HCT116 (cell line): ENCODE data around the gene EPDR1. TPM values are rescaled to one million over a fixed set of nuclear protein-coding genes. Genes with fewer than 3 reads are reported as not detected.

Source experiments
- ATAC-seq: fragments of 200-7000 bp; cut with Tn5 transposase; 2 replicates; pipeline ENCODE4 v1.9.1; 2020; ENCODE audit warnings: mild to moderate bottlenecking, moderate library complexity
- BruUV-seq: library from RNA; stranded (reverse); fragments of 400-500 nt; replicated peaks from 2 replicates; lab custom pipeline; 2021; lab: Mats Ljungman, UMichigan
- CTCF ChIA-PET: fragments of 300-600 bp; sonication (Branson Sonifier 250); formaldehyde crosslinking; loops from one replicate; lab custom pipeline; 2021; ENCODE audit warnings: antibody characterized with exemption; lab: Charles Lee
- POLR2A ChIA-PET: fragments of 300-600, 350-600 bp; sonication (Branson Sonifier 250); formaldehyde crosslinking; loops from one replicate; lab custom pipeline; 2021; ENCODE audit warnings: antibody characterized with exemption; lab: Charles Lee
- RAD21 ChIA-PET, 2 experiments: fragments of 300-600 bp; sonication (Branson Sonifier 250); formaldehyde crosslinking; loops; one replicate each; lab custom pipeline; 2023; ENCODE audit warnings: low total read pairs in 2 of 2; ENCODE audit not compliant: uncharacterized antibody in 2 of 2, unreplicated experiment in 2 of 2, low non-redundant PET in 1 of 2; lab: Charles Lee
- DNase-seq: peaks from one replicate; pipeline ENCODE4 v3.0.0-alpha.2; 2010; ENCODE audit warnings: low read depth, low spot score
- H2AFZ ChIP-seq: fragments of 200-600 bp; shearing (Covaris generic), sonication (generic); 2 replicates; pipeline ENCODE4 v1.6.1; 2017; ENCODE audit warnings: low read depth, mixed run types, mixed read lengths, antibody characterized with exemption, low read length; ENCODE audit not compliant: poor library complexity, severe bottlenecking
- H3K27ac ChIP-seq: 2 replicates; pipeline ENCODE4 v1.5.1; 2012; ENCODE audit warnings: low read depth, low read length
- H3K27me3 ChIP-seq: fragments of 200-600 bp; sonication (generic); 2 replicates; pipeline ENCODE4 v1.6.1; 2016; ENCODE audit warnings: mixed run types, low read length, mixed read lengths; ENCODE audit not compliant: insufficient read depth
- H3K36me3 ChIP-seq, 2 experiments: fragments of 200-500 bp in 1 of 2; fragments of 200-600 bp in 1 of 2; sonication (Bioruptor generic) in 1 of 2; sonication (generic) in 1 of 2; 2 replicates each; pipeline versions ENCODE4 v1.5.1 to v1.6.1; 2014 to 2016; ENCODE audit warnings: low read length in 2 of 2, inconsistent platforms in 1 of 2, mixed read lengths in 1 of 2, mixed run types in 1 of 2; ENCODE audit not compliant: insufficient read depth in 2 of 2, control insufficient read depth in 1 of 2
- H3K4me1 ChIP-seq, 2 experiments: fragments of 200-600 bp in 1 of 2; sonication (generic) in 1 of 2; 2 replicates each; pipeline versions ENCODE4 v1.5.1 to v1.6.1; 2012 to 2017; ENCODE audit warnings: low read length in 2 of 2, inconsistent platforms in 1 of 2, mild to moderate bottlenecking in 1 of 2, mixed read lengths in 1 of 2, mixed run types in 1 of 2, moderate library complexity in 1 of 2; ENCODE audit not compliant: insufficient read depth in 2 of 2, control insufficient read depth in 1 of 2
- H3K4me2 ChIP-seq: fragments of 200-600 bp; sonication (generic); 2 replicates; pipeline ENCODE4 v1.6.1; 2017; ENCODE audit warnings: mixed run types, low read length, mixed read lengths
- H3K4me3 ChIP-seq, 2 experiments: fragments of 200-600 bp in 1 of 2; sonication (generic) in 1 of 2; replicated peaks in 1 of 2; 2 replicates each; pipeline ENCODE4 v1.5.1; 2011 to 2016; ENCODE audit warnings: low read length in 2 of 2, control low read depth in 1 of 2, low read depth in 1 of 2, mild to moderate bottlenecking in 1 of 2, mixed read lengths in 1 of 2, mixed run types in 1 of 2
- H3K79me2 ChIP-seq: fragments of 200-600 bp; sonication (generic); 2 replicates; pipeline ENCODE4 v1.6.1; 2017; ENCODE audit warnings: mild to moderate bottlenecking, mixed run types, low read length, moderate library complexity, mixed read lengths; ENCODE audit not compliant: insufficient read depth
- H3K9ac ChIP-seq: fragments of 200-600 bp; sonication (generic); 2 replicates; pipeline ENCODE4 v1.6.1; 2016; ENCODE audit warnings: low read length, mixed read lengths
- H3K9me2 ChIP-seq: fragments of 200-600 bp; sonication (generic), shearing (Covaris generic); 2 replicates; pipeline ENCODE4 v1.6.1; 2017; ENCODE audit warnings: mixed run types, mild to moderate bottlenecking, moderate library complexity; ENCODE audit not compliant: insufficient read depth
- H3K9me3 ChIP-seq, 2 experiments: fragments of 200-500 bp in 1 of 2; fragments of 200-600 bp in 1 of 2; sonication (Bioruptor generic) in 1 of 2; sonication (generic) in 1 of 2; 2 replicates each; pipeline ENCODE4 v1.6.1; 2014 to 2017; ENCODE audit warnings: low read length in 2 of 2, mixed read lengths in 2 of 2, inconsistent platforms in 1 of 2, low read depth in 1 of 2, mild to moderate bottlenecking in 1 of 2, mixed run types in 1 of 2, moderate library complexity in 1 of 2; ENCODE audit not compliant: control insufficient read depth in 1 of 2, insufficient read depth in 1 of 2
- H4K20me1 ChIP-seq: fragments of 200-600 bp; sonication (generic), shearing (Covaris generic); 2 replicates; pipeline ENCODE4 v1.6.1; 2017; ENCODE audit warnings: mixed run types, mild to moderate bottlenecking, moderate library complexity; ENCODE audit not compliant: insufficient read depth
- CBX3 ChIP-seq: IDR thresholded peaks from 2 replicates; pipeline ENCODE4 v1.6.1; 2012; ENCODE audit warnings: low read depth
- ELF1 ChIP-seq: IDR thresholded peaks from 2 replicates; pipeline ENCODE4 v1.6.1; 2012; ENCODE audit warnings: low read depth, borderline replicate concordance
- EZH2phosphoT487 ChIP-seq: fragments of 200-600 bp; IDR thresholded peaks from 2 replicates; pipeline ENCODE4 v1.6.1; 2018; ENCODE audit warnings: antibody characterized with exemption, borderline replicate concordance
- POLR2A ChIP-seq: IDR thresholded peaks from 2 replicates; pipeline ENCODE4 v1.7.0; 2011; ENCODE audit warnings: borderline replicate concordance; ENCODE audit not compliant: insufficient read depth, insufficient read length; ENCODE audit errors: extremely low read depth
- RAD21 ChIP-seq: IDR thresholded peaks from 2 replicates; pipeline ENCODE4 v1.6.1; 2012; ENCODE audit warnings: low read depth, mild to moderate bottlenecking
- SIN3A ChIP-seq: IDR thresholded peaks from 2 replicates; pipeline ENCODE4 v1.6.1; 2012; ENCODE audit warnings: low read depth
- TCF7L2 ChIP-seq: IDR thresholded peaks from 2 replicates; pipeline ENCODE4 v1.7.0; 2011; ENCODE audit warnings: borderline replicate concordance, inconsistent platforms; ENCODE audit not compliant: insufficient read depth, insufficient read length; ENCODE audit errors: extremely low read depth
- ZBTB33 ChIP-seq: IDR thresholded peaks from 2 replicates; pipeline ENCODE4 v1.6.1; 2011; ENCODE audit warnings: mild to moderate bottlenecking, low read length, moderate library complexity; ENCODE audit not compliant: insufficient replicate concordance; ENCODE audit errors: extremely low read depth
- intact Hi-C: fragments of 100-400 bp; cut with micrococcal nuclease; formaldehyde crosslinking; loops from 2 replicates; pipeline ENCODE4 v1.10.0; 2022
- total RNA-seq: library from RNA; stranded (reverse); gene quantifications from one replicate; pipeline ENCODE4 v1.2.1, GENCODE V29; 2021; ENCODE audit not compliant: unreplicated experiment
- TF ChIP-seq, protein P1 (sequence below): IDR thresholded peaks from 2 replicates; pipeline ENCODE4 v1.6.1; 2012

EPDR1 gene
- total RNA-seq, 1 experiment from 2014 or later, result 8.0 TPM

DNA sequence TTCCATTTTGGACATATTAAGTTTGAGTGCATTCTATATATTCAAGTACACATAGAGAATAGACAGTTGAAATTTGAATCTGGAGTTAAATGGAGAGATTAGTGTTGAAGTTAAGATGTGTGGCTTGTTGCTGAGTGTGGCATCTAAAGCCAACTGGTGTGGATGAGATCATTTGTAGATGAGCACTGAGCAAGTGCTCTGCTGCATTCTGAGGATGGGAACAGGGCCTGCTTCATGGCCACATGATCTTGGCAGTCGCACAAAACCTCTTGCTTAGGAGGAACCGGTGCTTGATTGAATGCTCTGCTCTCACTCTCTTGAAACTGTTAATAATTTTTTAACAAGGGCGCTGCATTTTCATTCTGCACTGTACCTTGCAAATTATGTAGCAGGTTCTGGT, 62.0 kb downstream of the EPDR1 start:
- RAD21 ChIA-PET, result no interaction called here
- ATAC-seq (no peak), DNase-seq (no peak)
- CTCF ChIA-PET, result no interaction called here
- POLR2A ChIA-PET, result no interaction called here
- Histone ChIP-seq H3K36me3 (no peaks in the 10 kb centered on the region), H3K4me3 (no peak overlapping the region), H3K4me1 (no peaks in the 10 kb centered on the region), H3K79me2 (no peaks in the 10 kb centered on the region), H2AFZ (no peak overlapping the region), H3K9ac (no peak overlapping the region), H3K9me2 (no peaks in the 10 kb centered on the region), H4K20me1 (no peaks in the 10 kb centered on the region), H3K27me3 (no peaks in the 10 kb centered on the region), H3K4me2 (no peak overlapping the region), H3K9me3 (no peaks in the 10 kb centered on the region), H3K27ac (no peak overlapping the region)
- BruUV-seq, result no TSS peak
- intact Hi-C loops, result no loop called here
- TF ChIP-seq ZBTB33 (no peak), POLR2A (no peak), RAD21 (no peak), ELF1 (no peak), EZH2phosphoT487 (no peak), CBX3 (no peak)
- TF ChIP-seq, protein P1, sequence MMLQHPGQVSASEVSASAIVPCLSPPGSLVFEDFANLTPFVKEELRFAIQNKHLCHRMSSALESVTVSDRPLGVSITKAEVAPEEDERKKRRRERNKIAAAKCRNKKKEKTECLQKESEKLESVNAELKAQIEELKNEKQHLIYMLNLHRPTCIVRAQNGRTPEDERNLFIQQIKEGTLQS, result no peak

- H3K9me3 ChIP-seq, result no peaks in the 10 kb centered on the region
- no TSS peak for BruUV-seq
- RAD21 ChIA-PET, result no interaction called here
Measured at GRCh38 chr7:37984750-37985390, 64.4 kb downstream of the EPDR1 start.

More at GRCh38 chr7:37984750-37985390, 64.4 kb downstream of the EPDR1 start:
- Histone ChIP-seq H3K79me2 (no peaks in the 10 kb centered on the region), H3K4me3 (no peak overlapping the region), H3K4me1 (no peaks in the 10 kb centered on the region), H4K20me1 (no peaks in the 10 kb centered on the region), H3K9ac (no peak overlapping the region), H3K27ac (no peak overlapping the region), H3K27me3 (no peaks in the 10 kb centered on the region), H3K36me3 (no peaks in the 10 kb centered on the region), H3K9me2 (no peaks in the 10 kb centered on the region), H3K4me2 (no peak overlapping the region), H2AFZ (no peak overlapping the region)
- POLR2A ChIA-PET, result no interaction called here
- ATAC-seq (no peak), DNase-seq (no peak)
- intact Hi-C loops, result no loop called here
- CTCF ChIA-PET, result no interaction called here
- TF ChIP-seq SIN3A (no peak), TCF7L2 (no peak)
